HG02870 (cell line): ENCODE results near the gene GBX1.
A peak's percentile ranks its signal among the peaks of the same experiment; 100 is the strongest.

Experiments
- ATAC-seq: cut with Tn5 transposase; IDR thresholded peaks from one replicate; pipeline ENCODE4 v1.9.1; 2021; ENCODE audit warnings: mild to moderate bottlenecking, moderate library complexity; ENCODE audit not compliant: unreplicated experiment

Gene GBX1

GRCh38 chr7:151129117-151129959 is 38.2 kb downstream of the GBX1 start:
- no peak for ATAC-seq

- ATAC-seq: no peak
Observed at GRCh38 chr7:151128716-151129115, 38.8 kb downstream of the GBX1 start.

- ATAC-seq: no peak
Observed at GRCh38 chr7:151128144-151128543, 39.4 kb downstream of the GBX1 start.

- ATAC-seq: no peak
Observed at GRCh38 chr7:151126491-151127137, 40.9 kb downstream of the GBX1 start.

- ATAC-seq: no peak
Observed at GRCh38 chr7:151125846-151126481, 41.5 kb downstream of the GBX1 start.

- ATAC-seq: no peak
Observed at GRCh38 chr7:151125470-151125845, 42.0 kb downstream of the GBX1 start.

GRCh38 chr7:151124899-151125399 is 42.5 kb downstream of the GBX1 start:
- no peak for ATAC-seq

- ATAC-seq: no peak
Observed at GRCh38 chr7:151124481-151124880, 43.0 kb downstream of the GBX1 start.

GRCh38 chr7:151123822-151124464 is 43.6 kb downstream of the GBX1 start:
- peak; percentile 83 for ATAC-seq

GRCh38 chr7:151123158-151123821 is 44.2 kb downstream of the GBX1 start:
- ATAC-seq: no peak

GRCh38 chr7:151122796-151123157 is 44.7 kb downstream of the GBX1 start:
- ATAC-seq: no peak

- no peak for ATAC-seq
Observed at GRCh38 chr7:151122276-151122675, 45.2 kb downstream of the GBX1 start.

- no peak for ATAC-seq
Observed at GRCh38 chr7:151121380-151122170, 45.9 kb downstream of the GBX1 start.

GRCh38 chr7:151120896-151121295 is 46.6 kb downstream of the GBX1 start:
- no peak for ATAC-seq

GRCh38 chr7:151119902-151120301 is 47.6 kb downstream of the GBX1 start:
- ATAC-seq: no peak

GRCh38 chr7:151119055-151119415 is 48.5 kb downstream of the GBX1 start:
- no peak for ATAC-seq

- ATAC-seq: no peak
Observed at GRCh38 chr7:151118108-151119054, 49.1 kb downstream of the GBX1 start.

- no peak for ATAC-seq
Observed at GRCh38 chr7:151117565-151117964, 49.9 kb downstream of the GBX1 start.
